B cell (primary cell): ENCODE results near the gene CERS5. TPM values are rescaled to one million over a fixed set of nuclear protein-coding genes. Genes with fewer than 3 reads are reported as not detected.

ENCODE experiments used
- ATAC-seq: fragments of 200-7000 bp; cut with Tn5 transposase; one replicate; pipeline ENCODE4 v1.10.0; 2021; ENCODE audit warnings: low read depth, mild to moderate bottlenecking, moderate number of reproducible peaks, moderate library complexity
- CTCF ChIA-PET: fragments of 350-600 bp; sonication (Branson Sonifier 250); formaldehyde crosslinking; loops from one replicate; lab custom pipeline; 2021; ENCODE audit warnings: antibody characterized with exemption, inconsistent platforms; lab: Charles Lee
- POLR2A ChIA-PET: fragments of 350-600 bp; sonication (Branson Sonifier 250); formaldehyde crosslinking; loops from one replicate; lab custom pipeline; 2021; ENCODE audit warnings: antibody characterized with exemption; lab: Charles Lee
- DNase-seq: peaks from one replicate; pipeline ENCODE4 v3.0.0; 2013
- H2AFZ ChIP-seq: 2 replicates; pipeline ENCODE4 v1.6.1; 2012; ENCODE audit warnings: mild to moderate bottlenecking, low read depth, low read length; ENCODE audit not compliant: insufficient read depth, poor library complexity, severe bottlenecking
- H3K27ac ChIP-seq, 2 donors: 1 replicate in 1 of 2; 2 replicates in 1 of 2; pipeline ENCODE4 v1.5.1; 2012 to 2013; ENCODE audit warnings: low read length in 2 of 2, mild to moderate bottlenecking in 2 of 2, moderate library complexity in 1 of 2
- H3K27me3 ChIP-seq, 4 experiments: fragments of 200-600 bp in 1 of 4; sonication (generic) in 1 of 4; replicated peaks in 1 of 4; 1 replicate in 2 of 4; 2 replicates in 2 of 4; pipeline versions ENCODE4 v1.6.1 to v1.7.0; 2013 to 2016; ENCODE audit warnings: low read length in 3 of 4, mild to moderate bottlenecking in 2 of 4, mixed read lengths in 1 of 4, moderate library complexity in 1 of 4; ENCODE audit not compliant: insufficient read depth in 4 of 4, control insufficient read depth in 3 of 4; ENCODE audit errors: control extremely low read depth in 1 of 4
- H3K36me3 ChIP-seq, 2 experiments: replicated peaks in 1 of 2; 1 replicate in 1 of 2; 2 replicates in 1 of 2; pipeline versions ENCODE4 v1.6.1 to v1.7.1; 2013; ENCODE audit warnings: low read length in 1 of 2; ENCODE audit not compliant: insufficient read depth in 2 of 2, control insufficient read depth in 1 of 2; ENCODE audit errors: control extremely low read depth in 1 of 2, extremely low read depth in 1 of 2
- H3K4me1 ChIP-seq, 2 donors: fragments of 200-600 bp in 1 of 2; sonication (generic) in 1 of 2; 1 replicate in 1 of 2; 2 replicates in 1 of 2; pipeline versions ENCODE4 v1.5.1 to v1.6.1; 2013 to 2017; ENCODE audit warnings: low read length in 2 of 2; ENCODE audit not compliant: control insufficient read depth in 2 of 2, insufficient read depth in 2 of 2
- H3K4me2 ChIP-seq: replicated peaks from 2 replicates; pipeline ENCODE3; 2012; ENCODE audit warnings: mild to moderate bottlenecking, low read depth, low read length; ENCODE audit not compliant: poor library complexity, severe bottlenecking
- H3K4me3 ChIP-seq, 5 experiments: fragments of 200-600 bp in 1 of 5; sonication (generic) in 1 of 5; 1 replicate in 3 of 5; 2 replicates in 2 of 5; pipeline versions ENCODE4 v1.5.1 to v1.7.0; 2011 to 2016; ENCODE audit warnings: low read length in 4 of 5, mild to moderate bottlenecking in 4 of 5, low read depth in 2 of 5, control low read depth in 1 of 5, moderate library complexity in 1 of 5; ENCODE audit not compliant: insufficient read depth in 1 of 5; ENCODE audit errors: control extremely low read depth in 1 of 5, extremely low read depth in 1 of 5
- H3K79me2 ChIP-seq: fragments of 200-600 bp; sonication (generic); one replicate; pipeline ENCODE4 v1.6.0; 2016; ENCODE audit warnings: low read length; ENCODE audit not compliant: control insufficient read depth, insufficient read depth
- H3K9ac ChIP-seq: fragments of 200-600 bp; sonication (generic); 2 replicates; pipeline ENCODE4 v1.6.1; 2017; ENCODE audit warnings: mild to moderate bottlenecking, low read length, moderate library complexity
- H3K9me3 ChIP-seq, 3 donors: one replicate each; pipeline versions ENCODE4 v1.6.1 to v1.7.1; 2013; ENCODE audit warnings: low read length in 2 of 3; ENCODE audit not compliant: control insufficient read depth in 2 of 3, insufficient read depth in 1 of 3; ENCODE audit errors: control extremely low read depth in 1 of 3
- H4K20me1 ChIP-seq: 2 replicates; pipeline ENCODE4 v1.6.0; 2012; ENCODE audit warnings: mild to moderate bottlenecking, low read length; ENCODE audit not compliant: insufficient read depth, control insufficient read depth, poor library complexity, severe bottlenecking
- H3K27ac Mint-ChIP-seq: one replicate; pipeline ENCODE4 v1.8.0; 2021; ENCODE audit warnings: mixed read lengths
- H3K27me3 Mint-ChIP-seq: one replicate; pipeline ENCODE4 v1.8.0; 2021; ENCODE audit warnings: mixed read lengths
- H3K4me1 Mint-ChIP-seq: one replicate; pipeline ENCODE4 v1.8.0; 2021; ENCODE audit warnings: mixed read lengths
- H3K4me3 Mint-ChIP-seq: one replicate; pipeline ENCODE4 v1.8.0; 2021; ENCODE audit warnings: mixed read lengths
- H3K9me3 Mint-ChIP-seq: one replicate; pipeline ENCODE4 v1.8.0; 2022; ENCODE audit warnings: mixed read lengths; ENCODE audit not compliant: insufficient read depth
- CTCF ChIP-seq: fragments of 200-600 bp; IDR thresholded peaks from one replicate; pipeline ENCODE4 v1.8.0; 2022; ENCODE audit warnings: antibody characterized with exemption, mild to moderate bottlenecking
- EZH2 ChIP-seq: IDR thresholded peaks from 2 replicates; pipeline ENCODE4 v1.6.1; 2012; ENCODE audit warnings: borderline replicate concordance, low read depth, mild to moderate bottlenecking, moderate library complexity, low read length; ENCODE audit not compliant: insufficient read depth, poor library complexity, severe bottlenecking
- WGBS: methylation state at CpG from one replicate; pipeline ENCODE4 v1.1.5; 2013; ENCODE audit warnings: missing lambda C conversion rate; ENCODE audit not compliant: insufficient coverage; 5-methylcytosine and 5-hydroxymethylcytosine counted together
- intact Hi-C: fragments of 100-400 bp; cut with micrococcal nuclease; formaldehyde crosslinking; loops from one replicate; pipeline ENCODE4 v1.10.0; 2022
- polyA plus RNA-seq: library from polyadenylated mRNA; depleted of rRNA; stranded (reverse); fragments of >200 nt; gene quantifications from 2 replicates; pipeline ENCODE4 v1.2.3, GENCODE V29; 2012
- total RNA-seq, 2 donors: library from RNA; stranded (reverse); fragments of 120-200 nt in 1 of 2; gene quantifications; 1 replicate in 1 of 2; 2 replicates in 1 of 2; pipeline versions ENCODE4 v1.2.3 to v1.2.4, GENCODE V29; 2013 to 2022

CERS5 gene
- total and polyA plus RNA-seq, 2 donors (not counting 1 experiment from before 2014, with no cell fraction given), result 32.3 to 72.0 TPM

GRCh38 chr12:50200552-50201273, 33.5 kb upstream of the CERS5 start:
- no peak overlapping the region for H3K9ac ChIP-seq
- Mint-ChIP-seq H3K27ac (no peak overlapping the region), H3K27me3 (no peaks in the 10 kb centered on the region), H3K9me3 (no peaks in the 10 kb centered on the region), H3K4me3 (no peak overlapping the region), H3K4me1 (no peaks in the 10 kb centered on the region)
- no peaks in the 10 kb centered on the region for H3K4me1 ChIP-seq
- H3K27me3 ChIP-seq, result no peaks in the 10 kb centered on the region
- no peak for DNase-seq
- ATAC-seq, result no peak
- ChIA-PET POLR2A (no interaction called here), CTCF (interaction anchor here (0.6 kb wide), 1 partner anchor 125 kb away, joined by 3 read pairs; no protein-coding TSS in a partner anchor)
- intact Hi-C loops, result no loop called here
- TF ChIP-seq EZH2 (no peak), CTCF (no peak)
- no peak overlapping the region for H3K4me2 ChIP-seq
- H3K36me3 ChIP-seq, result no peaks in the 10 kb centered on the region
- H3K79me2 ChIP-seq, result no peaks in the 10 kb centered on the region
- H2AFZ ChIP-seq, result no peak overlapping the region
- no peak overlapping the region for H3K4me3 ChIP-seq
- H3K27ac ChIP-seq, result no peak overlapping the region
- H3K9me3 ChIP-seq, result no peaks in the 10 kb centered on the region
- H4K20me1 ChIP-seq, result no peaks in the 10 kb centered on the region
- no CpG with 5 or more reads among the region's 2 CpGs for WGBS

GRCh38 chr12:50198829-50199228, 31.7 kb upstream of the CERS5 start:
- Histone ChIP-seq H4K20me1 (no peaks in the 10 kb centered on the region), H3K4me1 (no peaks in the 10 kb centered on the region), H3K9ac (no peak overlapping the region), H3K79me2 (no peaks in the 10 kb centered on the region), H2AFZ (no peak overlapping the region), H3K4me2 (no peak overlapping the region), H3K4me3 (no peak overlapping the region), H3K36me3 (no peaks in the 10 kb centered on the region), H3K27me3 (no peaks in the 10 kb centered on the region), H3K27ac (no peak overlapping the region), H3K9me3 (no peaks in the 10 kb centered on the region)
- H3K4me3 Mint-ChIP-seq, result no peak overlapping the region
- TF ChIP-seq EZH2 (no peak), CTCF (no peak)
- no peak overlapping the region for H3K27ac Mint-ChIP-seq
- no peak for DNase-seq
- no peaks in the 10 kb centered on the region for H3K27me3 Mint-ChIP-seq
- intact Hi-C loops, result no loop called here
- 97% methylated on average over 3 of the region's 5 CpGs for WGBS
- ATAC-seq, result no peak
- no peaks in the 10 kb centered on the region for H3K4me1 Mint-ChIP-seq
- ChIA-PET CTCF (no interaction called here), POLR2A (no interaction called here)
- H3K9me3 Mint-ChIP-seq, result no peaks in the 10 kb centered on the region
